GM15510 (cell line): ENCODE results near the gene ATP5PD.
A peak's percentile ranks its signal among the peaks of the same experiment; 100 is the strongest.

Source experiments
- POLR2A ChIP-seq: IDR thresholded peaks from 3 replicates; pipeline ENCODE4 v1.6.1; 2011; ENCODE audit warnings: borderline replicate concordance; ENCODE audit not compliant: insufficient read length; ENCODE audit errors: extremely low read depth

The ATP5PD gene

DNA sequence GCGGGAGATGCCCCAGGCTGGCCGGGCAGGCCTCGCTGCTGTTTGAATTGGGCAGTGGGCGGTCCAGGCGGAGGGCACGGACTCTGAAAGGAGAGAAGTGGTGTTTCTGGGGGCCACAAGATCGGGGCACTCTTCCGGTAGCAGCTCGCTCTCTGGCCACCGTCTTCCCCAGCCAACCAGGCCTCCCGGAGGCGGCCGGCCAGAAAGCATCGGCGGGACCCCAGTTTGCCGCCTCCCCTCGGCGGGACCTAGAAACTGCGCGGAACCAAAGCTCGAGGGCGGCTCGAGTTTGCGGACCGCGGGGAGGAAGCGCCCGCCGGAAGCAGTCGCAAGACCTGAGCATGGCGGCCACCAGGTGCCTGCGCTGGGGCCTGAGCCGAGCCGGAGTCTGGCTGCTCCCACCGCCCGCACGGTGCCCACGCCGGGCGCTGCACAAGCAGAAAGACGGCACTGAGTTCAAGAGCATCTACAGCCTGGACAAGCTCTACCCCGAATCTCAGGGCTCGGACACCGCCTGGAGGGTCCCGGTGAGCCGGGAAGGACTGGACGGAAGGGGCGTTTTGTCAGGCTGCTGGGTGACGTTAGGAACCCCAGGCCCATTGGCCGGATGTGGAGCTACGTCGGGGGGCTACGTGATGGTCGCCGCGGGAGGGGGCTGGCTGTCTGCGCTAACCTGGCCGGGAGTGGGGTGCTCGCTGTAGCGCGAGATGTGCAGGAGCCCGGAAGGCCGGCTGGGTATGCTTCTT is 34.2 kb downstream of the ATP5PD start, which contains the start of gene MRPL58:
MRPL58 (plus strand) TSS at position 325 of the 746 bp plus-strand sequence; CDS start at position 342, 17 bp downstream.
- peak; percentile 83 for TF ChIP-seq POLR2A

DNA sequence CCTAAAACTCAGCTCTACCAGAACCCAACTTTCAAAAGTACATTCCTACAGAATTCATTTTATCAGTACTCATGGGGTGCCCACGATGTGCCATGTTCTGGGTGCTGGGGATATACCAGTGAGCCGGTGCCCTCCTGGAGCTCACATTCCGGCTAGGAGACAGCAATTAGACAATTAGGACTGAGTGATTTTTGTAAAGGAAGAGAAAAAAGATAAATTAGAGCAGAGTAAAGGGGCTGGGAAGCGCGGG is 34.7 kb downstream of the ATP5PD start:
- no peak for TF ChIP-seq POLR2A

DNA sequence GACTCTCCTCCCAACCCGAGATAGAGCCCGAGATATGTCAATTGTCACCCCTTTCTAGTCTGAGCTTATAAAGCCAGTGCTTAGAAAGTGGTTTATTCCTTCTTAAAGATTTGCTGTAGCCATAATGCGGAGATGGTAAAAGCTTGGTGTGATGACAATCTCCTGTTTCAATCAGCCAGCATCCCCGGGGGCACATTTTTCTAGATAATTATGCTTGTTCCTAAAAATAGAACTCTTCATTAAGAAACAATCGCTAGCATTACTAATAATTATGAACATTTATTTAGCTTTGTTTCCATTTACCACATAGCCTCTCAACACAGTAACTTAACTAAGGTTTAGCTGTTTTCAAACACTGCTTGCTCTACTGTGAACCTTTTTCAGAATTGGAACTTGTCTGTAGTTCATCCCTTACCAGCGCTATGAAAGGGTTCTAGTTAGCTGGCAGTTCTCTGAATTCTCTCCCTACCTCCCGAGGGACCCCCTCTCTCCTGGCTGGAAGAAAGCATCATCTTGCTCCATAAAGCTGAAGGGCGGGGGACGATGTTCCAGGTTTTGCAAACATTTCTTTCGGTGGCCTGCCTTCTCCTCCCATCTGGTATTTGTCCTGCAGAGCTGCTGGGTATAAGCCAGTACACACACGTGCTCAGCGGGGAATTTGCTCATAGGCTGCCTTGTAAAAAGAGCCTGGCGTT is 35.2 kb downstream of the ATP5PD start:
- TF ChIP-seq POLR2A = no peak

DNA sequence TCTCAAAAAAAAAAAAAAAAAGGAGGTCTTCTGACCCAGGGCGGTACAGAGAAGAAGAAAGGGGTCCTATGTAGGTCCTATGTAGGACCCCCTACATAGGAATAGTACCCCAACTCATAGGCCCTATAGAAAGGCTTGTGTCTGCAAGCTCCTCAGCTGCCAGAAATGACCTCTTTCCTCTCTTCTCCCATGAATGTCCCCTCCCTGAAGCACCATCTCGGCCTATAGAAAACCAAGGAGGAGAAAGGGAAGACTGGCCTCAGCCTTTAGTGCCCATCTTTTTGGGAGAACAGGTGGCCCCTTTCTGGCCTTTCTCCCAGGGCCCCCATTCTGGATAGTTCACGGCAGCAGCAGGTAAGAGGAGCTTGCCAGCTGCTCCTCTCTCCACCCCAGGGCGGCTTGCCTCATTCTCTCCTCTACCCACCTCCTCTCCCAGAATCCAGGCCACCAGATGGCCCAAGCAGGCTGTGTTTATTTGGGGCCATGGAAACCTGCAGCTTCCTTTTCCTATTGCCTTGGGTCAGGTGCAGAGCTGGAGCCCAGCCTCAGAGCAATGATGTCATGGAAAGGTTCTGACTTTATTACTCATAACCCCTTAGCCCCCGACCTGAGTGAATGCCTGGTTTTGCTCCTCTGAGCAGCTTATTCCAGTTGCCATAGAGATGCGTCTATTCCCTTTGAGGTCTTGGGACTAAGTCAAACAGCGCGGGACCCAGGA is 35.9 kb downstream of the ATP5PD start:
- no peak for TF ChIP-seq POLR2A

DNA sequence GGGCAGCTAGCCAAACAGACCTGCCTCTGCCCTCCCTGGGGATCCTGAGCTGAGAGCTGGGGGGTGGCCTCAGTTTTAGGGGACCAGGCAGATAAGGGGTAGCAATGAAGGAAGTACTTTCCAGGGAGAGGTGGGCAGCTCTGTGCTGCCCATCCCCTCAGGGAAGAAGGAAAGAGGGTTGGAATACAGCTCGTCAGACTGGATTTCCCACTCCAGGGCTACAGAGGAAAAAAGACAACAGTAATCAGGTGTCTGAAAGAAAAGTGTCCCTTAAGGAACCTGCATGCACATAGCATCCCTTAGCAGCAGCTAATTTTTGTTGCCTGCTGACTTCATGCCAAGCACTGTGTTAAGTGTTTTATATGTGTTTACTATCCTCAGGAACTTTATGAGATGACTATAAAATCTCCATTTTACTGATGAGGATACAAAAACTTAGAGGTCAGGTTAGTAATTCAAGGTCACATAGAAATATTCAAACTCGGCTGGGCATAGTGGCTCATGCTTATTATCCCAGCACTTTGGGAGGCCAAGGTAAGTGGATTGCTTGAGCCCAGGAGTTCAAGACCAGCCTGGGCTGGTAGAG is 37.5 kb downstream of the ATP5PD start:
- no peak for TF ChIP-seq POLR2A

DNA sequence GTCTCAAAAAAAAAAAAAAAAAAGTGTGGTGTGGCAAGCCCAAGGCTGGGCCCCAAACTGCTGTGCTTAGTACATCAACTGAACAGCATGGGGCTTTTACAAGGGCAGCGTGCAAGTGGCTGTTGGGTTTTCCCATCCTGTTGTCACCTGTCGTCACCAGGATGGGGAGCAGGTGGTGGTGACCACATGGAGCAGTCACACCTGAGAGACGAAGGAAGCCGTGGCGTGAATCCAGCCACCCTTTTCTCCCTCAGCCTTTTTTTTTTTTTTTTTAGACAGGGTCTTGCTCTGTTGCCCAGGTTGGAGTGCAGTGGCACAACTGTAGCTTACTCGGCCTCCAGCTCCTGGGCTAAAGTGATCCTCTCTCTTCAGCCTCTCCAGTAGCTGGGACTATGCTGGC is 38.4 kb downstream of the ATP5PD start:
- TF ChIP-seq POLR2A = no peak

DNA sequence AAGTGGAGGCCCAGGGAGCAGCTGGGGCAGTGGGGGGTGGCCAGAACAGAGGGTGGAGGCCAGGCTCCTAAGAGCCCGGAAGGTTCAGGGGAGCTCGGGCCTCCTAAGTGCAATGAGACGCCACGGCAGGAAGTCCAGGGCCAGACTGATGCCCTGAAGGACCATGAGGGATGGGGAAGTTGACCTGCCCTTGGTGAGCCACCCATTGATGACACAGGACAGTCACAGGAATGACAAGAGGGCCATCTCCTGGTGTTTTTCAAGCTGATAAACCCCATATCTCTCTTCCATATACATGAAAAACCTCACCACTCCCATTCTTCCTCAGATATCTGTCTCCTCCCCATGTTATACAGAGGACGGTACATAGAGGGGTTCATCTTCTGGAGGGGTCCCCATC is 40.1 kb downstream of the ATP5PD start:
- TF ChIP-seq POLR2A = no peak

DNA sequence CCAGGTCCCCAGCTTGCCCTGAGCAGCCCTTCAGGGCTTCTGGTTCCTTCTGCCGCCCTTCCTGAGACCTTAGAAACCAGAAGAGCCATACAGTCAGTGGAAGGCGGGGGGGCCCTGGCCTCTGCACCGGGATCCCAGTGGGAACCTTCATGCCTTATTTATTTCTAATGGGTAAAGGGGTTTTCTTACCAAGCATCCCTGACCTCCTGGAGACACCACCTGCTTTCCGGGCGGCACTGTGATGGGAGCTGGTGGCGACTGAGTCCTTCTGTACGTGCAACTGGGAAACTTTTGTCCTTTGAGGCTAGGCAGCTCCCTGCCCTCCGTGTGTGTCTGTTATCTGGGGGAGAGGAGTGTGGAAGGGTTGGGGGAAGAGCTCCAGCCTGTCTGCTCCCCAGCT is 41.5 kb downstream of the ATP5PD start:
- TF ChIP-seq POLR2A = no peak

DNA sequence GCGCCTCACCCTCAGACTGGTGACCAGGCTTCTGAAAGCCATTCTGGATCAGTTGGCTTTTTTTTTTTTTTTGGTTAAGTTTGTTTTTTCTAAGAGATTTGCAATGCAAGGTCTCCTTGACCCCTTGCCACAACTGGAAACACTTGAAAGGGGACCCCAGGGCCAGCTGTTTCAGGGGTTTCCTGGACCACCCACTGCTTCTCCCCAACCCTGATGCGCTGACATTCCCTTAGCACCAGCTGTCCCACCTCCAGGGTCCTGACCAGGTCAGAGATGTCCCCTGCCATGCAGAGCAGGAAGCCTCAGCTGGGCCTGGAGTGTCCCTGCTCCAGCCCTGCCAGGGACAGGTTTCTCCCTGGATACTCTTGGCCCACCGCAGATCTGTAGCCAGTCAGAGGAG is 42.4 kb downstream of the ATP5PD start:
- TF ChIP-seq POLR2A = no peak

DNA sequence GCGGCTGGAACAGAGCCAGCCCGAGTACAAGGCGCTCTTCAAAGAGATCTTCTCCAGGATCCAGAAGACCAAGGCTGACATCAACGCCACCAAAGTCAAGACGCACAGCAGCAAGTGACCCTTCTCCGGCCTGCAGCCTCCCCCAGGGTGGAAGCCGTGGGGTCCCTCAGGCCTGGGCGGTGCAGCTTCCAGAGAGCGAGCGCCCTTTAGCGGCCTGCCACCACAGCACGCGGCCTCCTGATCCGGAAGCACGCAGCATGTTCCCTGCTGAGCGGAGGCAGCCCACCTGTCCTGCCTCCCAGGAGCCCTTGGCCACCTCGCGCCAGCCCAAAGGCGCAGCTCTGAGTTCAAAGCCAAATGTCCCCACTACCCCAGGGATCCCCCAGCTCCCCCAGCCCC is 42.8 kb downstream of the ATP5PD start:
- no peak for TF ChIP-seq POLR2A

DNA sequence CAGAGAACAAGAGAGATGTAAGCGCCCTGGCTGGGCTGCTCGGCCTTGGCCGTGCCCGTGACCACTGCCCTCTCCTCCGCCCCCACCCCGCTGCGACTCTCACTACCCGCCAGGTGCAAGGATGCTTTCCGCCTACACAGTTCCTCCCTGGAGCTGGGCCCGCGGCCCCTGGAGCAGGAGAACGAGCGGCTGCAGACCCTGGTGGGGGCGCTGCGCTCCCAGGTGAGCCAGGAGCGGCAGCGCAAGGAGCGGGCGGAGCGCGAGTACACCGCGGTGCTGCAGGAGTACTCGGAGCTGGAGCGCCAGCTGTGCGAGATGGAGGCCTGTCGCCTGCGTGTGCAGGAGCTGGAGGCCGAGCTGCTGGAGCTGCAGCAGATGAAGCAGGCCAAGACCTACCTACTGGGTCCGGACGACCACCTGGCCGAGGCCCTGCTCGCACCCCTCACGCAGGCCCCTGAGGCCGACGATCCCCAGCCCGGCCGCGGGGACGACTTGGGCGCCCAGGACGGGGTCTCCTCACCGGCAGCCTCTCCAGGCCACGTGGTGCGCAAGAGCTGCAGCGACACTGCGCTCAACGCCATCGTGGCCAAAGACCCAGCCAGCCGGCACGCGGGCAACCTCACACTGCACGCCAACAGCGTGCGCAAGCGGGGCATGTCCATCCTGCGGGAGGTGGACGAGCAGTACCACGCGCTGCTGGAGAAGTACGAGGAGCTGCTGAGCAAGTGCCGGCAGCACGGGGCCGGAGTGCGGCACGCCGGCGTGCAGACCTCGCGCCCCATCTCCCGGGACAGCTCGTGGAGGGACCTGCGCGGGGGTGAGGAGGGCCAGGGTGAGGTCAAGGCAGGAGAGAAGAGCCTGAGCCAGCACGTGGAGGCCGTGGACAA is 43.5 kb downstream of the ATP5PD start:
- no peak for TF ChIP-seq POLR2A

DNA sequence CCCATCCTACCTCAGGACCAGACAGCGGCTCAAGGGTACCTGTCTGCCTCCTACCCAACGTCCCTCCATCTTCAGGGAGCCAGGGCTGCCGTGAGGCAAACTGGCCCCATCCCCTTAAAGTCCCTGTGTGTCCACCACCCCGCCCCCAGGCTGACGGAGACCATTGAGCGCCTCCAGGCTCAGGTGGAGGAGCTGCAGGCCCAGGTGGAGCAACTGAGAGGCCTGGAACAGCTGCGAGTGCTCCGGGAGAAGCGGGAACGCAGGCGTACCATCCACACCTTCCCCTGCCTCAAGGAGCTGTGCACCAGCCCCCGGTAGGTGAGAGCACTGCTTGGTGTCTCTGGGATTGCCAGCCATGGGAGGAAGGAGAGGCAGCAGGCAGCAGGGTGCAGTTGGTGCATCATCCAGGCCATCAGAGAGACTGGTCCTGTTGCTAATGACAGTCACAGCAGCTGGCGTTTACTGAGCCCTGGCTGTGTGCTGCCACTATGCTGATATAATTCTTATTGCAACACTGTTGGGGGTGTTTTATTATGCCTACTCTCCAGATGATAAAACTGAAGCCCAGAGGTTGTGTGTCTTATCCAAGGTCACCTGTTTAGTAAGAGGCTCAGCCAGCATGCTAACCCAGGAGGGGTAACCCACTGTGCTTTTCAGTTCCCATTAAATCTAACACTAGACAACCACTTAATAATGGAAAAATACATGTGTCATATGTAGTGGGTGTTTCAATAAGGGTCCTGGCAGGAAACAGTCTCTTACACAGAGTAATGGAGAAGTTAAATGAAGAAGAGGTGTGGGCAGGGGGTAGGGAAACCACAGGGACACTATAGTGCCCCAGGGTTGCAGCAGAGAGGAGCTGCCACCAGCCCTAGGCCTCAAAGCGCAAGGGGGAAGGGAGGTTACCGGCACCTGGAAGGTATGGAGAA is 44.6 kb downstream of the ATP5PD start:
- TF ChIP-seq POLR2A = no peak

DNA sequence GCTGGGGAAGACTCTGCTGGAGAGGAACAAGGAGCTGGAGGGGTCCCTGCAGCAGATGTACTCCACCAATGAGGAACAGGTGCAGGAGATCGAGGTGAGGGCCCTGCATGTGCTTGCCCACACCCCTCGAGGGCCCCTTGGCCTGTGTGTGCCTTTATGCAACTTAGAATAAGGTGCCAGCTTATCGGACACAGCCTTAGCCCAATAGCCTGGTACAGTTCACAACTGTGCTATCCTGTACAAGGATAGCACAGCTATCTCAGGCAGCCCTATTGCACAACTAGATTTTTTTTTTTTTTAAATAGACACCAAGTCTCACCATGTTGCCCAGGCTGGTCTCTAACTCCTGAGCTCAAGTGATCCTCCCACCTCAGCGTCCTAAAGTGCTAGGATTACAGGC is 47.2 kb downstream of the ATP5PD start:
- no peak for TF ChIP-seq POLR2A
